Left colon (tissue), 2 donors: ENCODE measurements around the gene TTF2. TPM values are rescaled to one million over a fixed set of nuclear protein-coding genes. Genes with fewer than 3 reads are reported as not detected.
"Not testable (repeated sequence)": the region's sequence is repeated elsewhere in the genome, so short reads cannot be mapped to it uniquely, and the experiment has no call there.

Experiments
- ATAC-seq: fragments of 200-7000 bp; cut with Tn5 transposase; one replicate; pipeline ENCODE4 v1.9.1; 2020; ENCODE audit warnings: mild to moderate bottlenecking, moderate library complexity
- DNase-seq, 2 donors: peaks; one replicate each; pipeline ENCODE4 v3.0.0-alpha.2; 2020
- intact Hi-C, 2 donors: fragments of 100-400 bp; cut with DNase I in 1 of 2; cut with micrococcal nuclease in 1 of 2; formaldehyde crosslinking; loops; one replicate each; pipeline versions ENCODE4 v1.11.2 to v1.14.0; 2022; cut with DNase I, micrococcal nuclease
- microRNA-seq, 2 donors: library from miRNA; unstranded; fragments of <30 nt; microRNA quantifications; one replicate each; pipeline versions ENCODE4 v1.1.0 to v1.2.0, GENCODE V29; 2020
- total RNA-seq, 2 donors: library from RNA; stranded (reverse); fragmentation: NEBNext Ultra II Directional; extraction: Animal tissue kit (Norgen Biotek cat#: 25700); gene quantifications; one replicate each; pipeline ENCODE4 v1.2.1, GENCODE V29; 2021
- donor health status: DM: no; HTN: no; CAD: no.
- donor health status: DM: yes; HTN: yes; CAD: no.

TTF2 gene
- total RNA-seq, 2 donors from 2014 or later, result 25.0 to 28.1 TPM

DNA sequence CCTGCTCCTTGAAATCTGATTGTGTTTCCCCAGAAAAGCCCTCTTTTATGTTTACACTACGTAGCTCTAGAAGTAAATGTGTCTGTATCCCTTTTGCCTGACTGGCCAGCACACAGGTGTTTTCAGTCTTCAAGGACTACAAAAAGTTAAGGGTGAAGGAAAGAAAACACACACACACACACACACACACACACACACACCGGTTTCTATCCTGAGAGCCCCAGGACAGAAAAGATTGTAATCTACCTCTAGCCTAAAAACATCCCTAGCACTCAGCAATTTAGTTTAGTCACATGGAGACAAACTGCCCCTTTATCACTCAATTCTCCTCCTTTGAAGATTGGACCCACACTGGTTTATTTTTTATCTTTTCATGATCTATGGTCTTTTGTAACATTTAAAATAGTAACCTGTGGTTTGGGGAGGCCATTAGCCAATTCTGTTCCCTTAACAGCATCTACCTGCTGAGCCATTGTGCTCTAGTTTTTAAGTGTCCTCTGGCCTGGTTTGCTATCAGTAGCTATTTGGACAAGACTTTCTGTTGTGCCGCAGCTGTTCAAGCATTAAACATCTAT is 77.2 kb downstream of the TTF2 start:
- intact Hi-C loops, result no loop called here
- no peak for ATAC-seq
- DNase-seq, result no peak

DNA sequence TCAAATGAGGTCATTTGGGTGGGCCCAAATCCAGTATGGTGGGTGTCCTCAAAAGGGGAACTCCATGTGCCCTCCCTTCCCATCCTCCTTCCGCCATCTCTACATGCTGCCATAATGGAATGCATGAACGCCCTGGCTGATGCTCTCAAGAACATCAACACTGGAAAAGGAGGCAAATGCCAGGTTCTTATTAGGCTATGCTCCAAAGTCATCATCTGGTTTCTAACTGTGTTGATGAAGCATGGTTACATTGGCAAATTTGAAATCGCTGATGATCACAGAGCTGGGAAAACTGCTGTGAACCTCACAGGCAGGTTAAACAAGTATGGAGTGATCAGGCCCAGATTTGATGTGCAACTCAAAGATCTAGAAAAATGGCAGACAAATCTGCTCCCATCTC is 78.0 kb downstream of the TTF2 start:
- intact Hi-C loops, result no loop called here
- ATAC-seq (no peak), DNase-seq (no peak)

DNA sequence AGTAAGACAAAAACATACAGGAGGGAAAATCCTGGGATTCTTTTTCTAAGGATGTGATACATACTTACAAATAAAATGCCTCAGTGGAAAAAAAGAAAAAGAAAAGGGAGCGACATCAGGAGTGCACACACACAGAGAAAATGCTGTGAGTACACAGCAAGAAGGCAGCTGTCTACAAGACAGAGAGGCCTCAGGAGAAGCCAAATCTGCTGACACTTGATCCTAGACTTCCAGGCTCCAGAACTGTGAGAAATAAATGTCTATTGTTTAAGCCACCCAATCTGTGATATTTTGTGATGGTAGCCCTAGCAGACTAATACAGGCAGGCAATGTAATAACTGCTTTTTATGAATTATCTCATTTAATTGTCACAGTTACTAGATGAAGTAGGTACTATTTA is 78.4 kb downstream of the TTF2 start:
- DNase-seq (no peak), ATAC-seq (no peak)
- intact Hi-C loops, result no loop called here

DNA sequence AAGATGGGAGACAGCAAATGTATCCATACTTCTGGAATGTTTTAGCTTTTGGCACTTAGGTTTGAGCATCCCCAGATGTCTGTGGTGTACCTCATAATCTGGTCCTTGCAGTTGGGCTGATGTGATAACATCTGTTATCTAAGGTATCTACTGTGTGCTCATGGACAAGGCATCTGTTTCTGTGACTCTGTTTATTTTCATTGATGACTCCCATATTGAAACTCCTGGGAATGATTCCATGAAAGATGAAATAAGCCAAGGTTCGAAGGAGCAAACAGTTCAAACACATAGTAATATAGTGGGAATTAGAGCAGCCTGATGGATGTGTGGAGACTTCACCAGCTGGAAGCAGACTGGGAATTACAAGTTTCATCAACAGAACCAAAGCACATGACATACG is 82.1 kb downstream of the TTF2 start:
- ATAC-seq (no peak), DNase-seq (no peak)
- intact Hi-C loops, result no loop called here

DNA sequence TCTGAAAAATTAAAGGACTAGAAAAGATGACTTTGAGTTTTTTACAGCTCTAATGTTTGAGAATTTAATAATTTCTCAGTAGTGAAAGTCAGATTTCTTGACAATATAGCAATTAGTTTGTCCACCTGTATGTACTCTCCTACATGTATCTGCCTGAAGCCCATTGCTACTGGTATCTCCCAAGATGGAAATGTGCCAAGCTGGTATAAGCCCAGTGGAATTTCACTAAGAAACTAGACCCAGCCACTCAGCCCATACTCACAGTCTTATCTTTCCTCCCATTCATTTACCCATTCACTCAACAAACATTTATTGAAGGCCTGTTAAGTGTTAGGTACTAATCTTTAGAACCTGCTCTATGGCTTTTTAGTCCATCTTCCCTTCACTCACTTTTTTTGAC is 83.0 kb downstream of the TTF2 start:
- ATAC-seq (no peak), DNase-seq (no peak)
- intact Hi-C loops, result no loop called here

DNA sequence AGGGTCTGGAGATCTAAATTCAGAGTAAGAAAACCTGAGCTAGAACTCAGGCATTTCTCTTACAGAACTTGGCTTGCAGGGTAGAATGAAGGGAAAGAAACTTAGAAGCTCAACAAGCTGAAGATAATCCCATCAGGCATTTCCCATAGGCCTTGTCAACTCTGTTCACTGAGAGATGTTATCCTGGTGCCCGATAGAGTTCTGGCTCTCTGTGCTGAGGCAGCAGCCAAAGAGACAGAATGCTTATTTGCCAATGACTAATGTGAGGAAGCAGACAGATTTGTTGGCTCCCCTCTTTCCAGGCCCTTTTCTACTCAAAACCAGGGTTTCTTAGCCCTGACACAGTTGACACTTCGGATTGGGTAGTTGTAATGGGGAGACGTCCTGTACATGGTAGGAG is 83.7 kb downstream of the TTF2 start:
- ATAC-seq (no peak), DNase-seq (no peak)
- intact Hi-C loops, result no loop called here

DNA sequence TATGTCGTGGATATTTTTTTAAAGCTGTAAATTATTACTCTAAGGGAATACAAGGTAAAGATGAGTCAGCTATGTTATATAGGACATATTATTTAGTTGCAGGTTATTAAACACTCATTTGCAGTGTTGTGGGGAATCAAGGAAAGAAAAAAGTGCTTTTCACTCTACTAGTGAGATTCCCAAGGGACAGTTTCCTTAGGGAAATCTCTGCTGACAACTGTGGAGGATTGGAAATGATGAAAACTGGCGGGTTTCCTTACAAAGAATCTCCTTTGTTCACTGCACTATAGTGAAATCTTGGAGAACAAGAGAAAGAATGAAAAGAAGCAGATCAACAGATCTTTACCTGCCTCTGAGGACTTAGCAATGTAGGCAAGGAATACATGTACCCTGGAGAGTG is 85.9 kb downstream of the TTF2 start:
- intact Hi-C loops, result no loop called here
- ATAC-seq (no peak), DNase-seq (no peak)

DNA sequence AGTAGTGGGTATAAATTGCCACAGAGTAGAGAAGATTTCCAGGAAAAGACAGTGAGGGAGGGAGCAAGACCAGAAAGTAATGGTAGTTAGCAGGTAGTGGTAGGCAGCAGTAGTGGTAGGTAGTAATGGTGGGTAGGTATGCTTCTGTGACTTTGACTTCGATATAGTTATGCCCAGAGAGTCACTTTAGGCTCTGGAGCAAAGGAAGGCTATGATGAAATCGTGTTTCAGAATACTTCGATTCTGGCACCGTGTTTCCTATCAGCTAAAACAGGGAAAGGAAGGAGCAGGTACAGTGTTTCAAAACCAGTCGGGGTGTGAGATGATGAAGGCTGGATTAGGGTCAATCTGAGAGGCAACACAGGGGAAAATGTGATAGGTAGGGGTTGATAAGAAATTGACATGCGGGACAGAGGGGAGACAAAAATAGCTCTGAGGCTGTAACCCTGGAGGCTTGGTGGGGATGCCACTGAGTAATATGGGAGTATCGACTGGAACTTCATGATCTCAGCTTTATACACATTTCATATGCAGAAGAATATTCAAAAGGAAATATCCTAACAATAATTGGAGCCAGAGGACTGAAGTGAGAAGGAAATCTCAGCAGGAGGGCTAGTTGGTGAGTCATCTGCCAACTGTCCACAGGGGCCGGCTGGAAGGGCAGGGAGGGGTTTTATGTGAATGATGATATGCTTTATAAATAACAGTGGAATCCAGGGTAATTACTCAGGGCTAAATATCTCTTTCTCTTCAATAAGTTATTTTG is 86.6 kb downstream of the TTF2 start:
- no peak for DNase-seq
- ATAC-seq, result no peak
- intact Hi-C loops, result no loop called here

DNA sequence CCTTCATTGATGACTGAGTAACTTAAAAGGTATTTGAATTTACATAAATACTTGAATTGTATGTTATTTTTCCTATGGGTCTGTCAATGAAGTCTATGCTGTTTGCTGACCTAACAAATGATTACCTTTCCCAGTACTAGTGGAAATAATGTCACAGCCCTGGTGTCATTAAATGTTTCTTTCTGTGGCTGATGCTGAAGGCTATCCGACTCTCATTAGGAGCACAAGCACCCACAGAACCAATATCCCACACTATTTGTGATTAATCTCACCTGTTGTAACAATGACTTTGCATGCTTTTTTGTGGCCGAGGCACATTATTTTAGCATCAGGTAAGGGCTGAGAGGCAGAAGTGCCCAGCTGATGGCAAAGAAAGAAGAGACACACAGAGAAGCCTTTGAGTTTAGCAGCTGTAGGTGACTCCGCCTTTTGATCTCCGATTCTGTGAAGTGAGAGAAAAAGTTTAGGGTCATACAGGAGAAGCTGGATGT is 87.3 kb downstream of the TTF2 start:
- ATAC-seq (no peak), DNase-seq (no peak)
- intact Hi-C loops, result no loop called here

DNA sequence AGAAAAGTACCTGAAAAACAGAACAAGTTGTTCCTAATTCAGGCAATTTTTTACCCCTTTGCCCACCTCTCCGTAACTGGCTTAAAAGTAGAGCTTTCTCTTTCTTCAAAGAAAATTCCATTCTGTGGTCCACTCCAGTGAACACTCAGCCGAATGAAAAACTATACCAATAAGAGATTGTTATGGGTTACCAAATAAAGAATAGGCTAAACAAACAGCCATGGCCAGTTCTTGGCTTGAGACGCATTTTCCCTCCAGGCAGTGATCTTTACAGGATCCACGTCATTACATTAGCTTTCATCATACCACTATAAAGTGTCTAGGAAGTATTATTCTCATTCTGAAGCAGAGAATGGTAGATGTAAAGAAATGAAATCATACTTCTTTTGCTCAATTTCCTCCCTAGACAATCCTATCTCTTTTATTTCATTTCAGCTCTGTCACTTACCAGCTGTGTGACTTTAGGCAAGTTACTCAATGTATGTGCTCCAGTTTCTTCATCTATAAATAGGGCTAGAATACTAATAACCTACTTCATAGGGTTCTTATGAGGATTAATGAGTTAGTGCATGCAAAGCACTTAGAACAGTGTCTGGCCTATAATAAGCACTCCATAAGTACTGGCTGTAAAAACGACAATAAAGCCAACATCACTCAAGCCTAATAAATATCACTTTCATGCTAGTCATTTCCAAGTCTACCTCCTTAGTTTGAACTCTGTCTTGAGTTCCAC is 87.9 kb downstream of the TTF2 start:
- no peak for ATAC-seq

DNA sequence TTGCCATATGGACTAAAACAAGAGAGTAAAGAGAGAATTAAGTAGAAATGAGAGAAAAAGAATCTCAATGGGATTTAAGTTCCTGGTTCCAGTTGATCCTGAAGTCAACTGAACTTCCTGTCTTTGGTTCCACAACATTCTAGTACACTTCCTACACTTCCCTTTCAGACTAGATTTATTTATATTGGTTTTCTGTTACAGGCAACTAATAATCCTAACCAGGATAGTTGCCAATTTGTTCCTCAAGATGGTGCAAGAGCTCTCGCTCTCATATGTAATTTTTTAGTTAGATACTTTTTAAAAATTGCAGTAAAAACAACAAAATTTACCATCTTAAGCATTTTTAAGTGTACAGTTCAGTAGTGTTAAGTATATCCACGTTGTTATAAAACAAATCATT is 90.2 kb downstream of the TTF2 start:
- ATAC-seq, result no peak
- intact Hi-C loops, result no loop called here

More for the DNA sequence above, 87.9 kb downstream of the TTF2 start:
- intact Hi-C loops, result no loop called here
- DNase-seq, result no peak

DNA sequence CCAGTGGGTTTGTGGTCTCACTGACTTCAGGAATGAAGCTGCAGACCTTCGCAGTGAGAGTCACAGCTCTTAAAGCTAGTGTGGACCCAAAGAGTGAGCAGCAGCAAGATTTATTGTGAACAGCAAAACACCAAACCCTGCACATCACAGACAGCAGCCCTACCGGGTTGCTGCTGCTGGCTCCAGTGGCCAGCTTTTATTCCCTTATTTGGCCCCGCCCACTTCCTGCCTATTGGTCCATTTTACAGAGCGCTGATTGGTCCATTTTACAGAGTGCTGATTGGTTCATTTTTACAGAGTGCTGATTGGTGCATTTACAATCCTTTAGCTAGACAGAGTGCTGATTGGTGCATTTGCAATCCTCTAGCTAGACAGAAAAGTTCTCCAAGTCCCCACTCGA is 91.2 kb downstream of the TTF2 start:
- intact Hi-C loops, ATAC-seq, DNase-seq: not testable (repeated sequence)

More for the DNA sequence above, 90.2 kb downstream of the TTF2 start:
- no peak for DNase-seq

Small RNA genes lying within 50 kb of the gene (microRNA-seq; reads per million reads assigned to microRNA genes)
- gene MIR942, result 49.6 to 59.8 reads per million in 2 donors

Other genes with a start within 250 kb of the TTF2 start
- gene PTGFRN, start 150.4 kb upstream of the TTF2 start, total RNA-seq, result 10 to 100 TPM; 97.2 to 98.6 TPM
- gene CD101, start 58.6 kb upstream of the TTF2 start, total RNA-seq, result 1 to 10 TPM; 2.8 to 3.7 TPM
- 1 to 10 TPM; 1.3 to 1.6 TPM for gene TRIM45, start 61.4 kb downstream of the TTF2 start, total RNA-seq
- gene VTCN1, start 150.6 kb downstream of the TTF2 start, total RNA-seq, result not detected